HFF-Myc (cell line): ENCODE measurements around the gene VSTM2B.

Experiments
- DNase-seq: peaks from one replicate; pipeline ENCODE4 v3.0.0-alpha.2; 2011; ENCODE audit warnings: low read depth; ENCODE audit errors: extremely low read depth
- H3K4me3 ChIP-seq: replicated peaks from 2 replicates; pipeline ENCODE4 v1.5.1; 2011; ENCODE audit warnings: low read depth, mild to moderate bottlenecking, control low read depth, low read length
- TF ChIP-seq, protein P1 (sequence below): IDR thresholded peaks from 2 replicates; pipeline ENCODE4 v1.5.1; 2012; ENCODE audit warnings: mild to moderate bottlenecking, low read depth, low read length, control low read depth; ENCODE audit errors: missing control alignments

VSTM2B gene

DNA sequence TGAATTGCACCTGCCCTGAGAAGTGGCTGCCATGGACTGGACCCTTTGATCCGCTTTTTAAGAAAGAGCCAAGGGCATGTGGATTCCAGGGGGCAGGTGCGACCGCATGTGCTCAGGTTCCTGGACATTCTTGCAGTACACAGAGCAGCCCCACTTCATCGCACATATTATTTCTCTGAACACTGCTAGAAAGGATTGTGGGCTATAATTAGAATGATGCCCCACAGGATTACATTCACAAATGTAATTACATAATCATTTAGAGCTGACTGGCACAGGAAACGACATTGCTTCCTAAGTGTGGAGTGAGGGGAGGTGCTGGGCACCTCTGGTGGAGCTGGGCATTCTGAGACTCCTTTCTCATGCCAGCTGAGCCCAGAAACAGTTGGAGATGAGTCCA, 37.5 kb upstream of the VSTM2B start:
- TF ChIP-seq, protein P1, sequence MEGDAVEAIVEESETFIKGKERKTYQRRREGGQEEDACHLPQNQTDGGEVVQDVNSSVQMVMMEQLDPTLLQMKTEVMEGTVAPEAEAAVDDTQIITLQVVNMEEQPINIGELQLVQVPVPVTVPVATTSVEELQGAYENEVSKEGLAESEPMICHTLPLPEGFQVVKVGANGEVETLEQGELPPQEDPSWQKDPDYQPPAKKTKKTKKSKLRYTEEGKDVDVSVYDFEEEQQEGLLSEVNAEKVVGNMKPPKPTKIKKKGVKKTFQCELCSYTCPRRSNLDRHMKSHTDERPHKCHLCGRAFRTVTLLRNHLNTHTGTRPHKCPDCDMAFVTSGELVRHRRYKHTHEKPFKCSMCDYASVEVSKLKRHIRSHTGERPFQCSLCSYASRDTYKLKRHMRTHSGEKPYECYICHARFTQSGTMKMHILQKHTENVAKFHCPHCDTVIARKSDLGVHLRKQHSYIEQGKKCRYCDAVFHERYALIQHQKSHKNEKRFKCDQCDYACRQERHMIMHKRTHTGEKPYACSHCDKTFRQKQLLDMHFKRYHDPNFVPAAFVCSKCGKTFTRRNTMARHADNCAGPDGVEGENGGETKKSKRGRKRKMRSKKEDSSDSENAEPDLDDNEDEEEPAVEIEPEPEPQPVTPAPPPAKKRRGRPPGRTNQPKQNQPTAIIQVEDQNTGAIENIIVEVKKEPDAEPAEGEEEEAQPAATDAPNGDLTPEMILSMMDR = no peak
- DNase-seq = no peak
- H3K4me3 ChIP-seq = no peak overlapping the region

DNA sequence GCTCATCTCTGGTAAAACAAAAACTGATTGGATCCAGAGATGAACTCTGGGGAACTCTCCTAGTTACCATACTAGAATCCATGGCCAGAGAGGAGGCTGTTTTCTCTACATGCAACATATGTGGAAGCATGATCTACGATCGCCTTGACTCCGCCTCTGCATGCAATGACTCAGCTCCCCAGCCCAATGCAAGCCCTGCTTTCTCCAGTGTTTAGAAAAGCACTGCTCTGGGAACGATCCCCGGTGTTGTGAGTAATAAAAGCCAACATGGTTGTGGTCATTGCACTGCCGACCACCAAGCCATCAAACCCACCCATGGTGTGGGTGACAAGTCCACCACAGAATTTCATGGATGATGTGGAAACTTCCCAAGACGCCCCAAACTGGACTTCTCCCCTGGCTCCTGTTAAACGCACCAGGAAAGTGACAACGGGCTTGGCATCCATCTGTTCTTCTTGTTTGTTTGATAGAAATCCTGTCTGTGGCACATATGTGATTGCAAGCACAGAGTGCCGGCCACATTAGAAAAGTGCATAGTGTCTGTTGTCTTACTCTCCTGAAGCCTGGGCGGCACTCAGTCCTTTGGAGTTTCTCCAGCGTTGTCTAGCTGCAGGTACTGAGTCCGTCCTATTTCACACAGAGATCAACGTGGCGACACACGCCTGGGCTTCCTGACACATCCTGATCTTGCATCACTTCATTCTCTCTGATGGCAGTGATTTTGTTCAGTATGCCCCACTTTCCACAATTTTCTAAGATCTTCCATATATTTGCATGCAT, 36.4 kb upstream of the VSTM2B start:
- TF ChIP-seq, protein P1 = no peak
- DNase-seq = no peak
- H3K4me3 ChIP-seq = no peak overlapping the region

DNA sequence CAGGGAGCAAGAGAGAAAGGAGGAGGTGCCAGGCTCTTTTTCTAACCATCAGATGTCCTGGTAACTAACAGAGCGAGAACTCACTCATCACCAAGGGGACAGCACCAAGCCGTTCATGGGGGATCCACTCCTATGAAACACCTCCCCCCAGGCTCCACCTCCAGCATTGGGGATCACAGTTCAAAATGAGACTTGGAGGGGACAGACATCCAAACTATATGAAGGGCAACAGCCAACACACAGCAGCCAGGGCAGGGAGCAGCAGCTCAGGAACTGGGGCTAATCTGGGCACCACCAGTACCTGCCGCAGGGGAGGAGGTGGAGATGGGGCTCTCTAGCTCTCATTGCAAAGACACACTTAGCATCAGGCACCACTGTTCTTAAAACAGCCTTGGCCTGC, 34.3 kb upstream of the VSTM2B start:
- TF ChIP-seq, protein P1 = no peak
- H3K4me3 ChIP-seq = no peak overlapping the region
- no peak for DNase-seq

DNA sequence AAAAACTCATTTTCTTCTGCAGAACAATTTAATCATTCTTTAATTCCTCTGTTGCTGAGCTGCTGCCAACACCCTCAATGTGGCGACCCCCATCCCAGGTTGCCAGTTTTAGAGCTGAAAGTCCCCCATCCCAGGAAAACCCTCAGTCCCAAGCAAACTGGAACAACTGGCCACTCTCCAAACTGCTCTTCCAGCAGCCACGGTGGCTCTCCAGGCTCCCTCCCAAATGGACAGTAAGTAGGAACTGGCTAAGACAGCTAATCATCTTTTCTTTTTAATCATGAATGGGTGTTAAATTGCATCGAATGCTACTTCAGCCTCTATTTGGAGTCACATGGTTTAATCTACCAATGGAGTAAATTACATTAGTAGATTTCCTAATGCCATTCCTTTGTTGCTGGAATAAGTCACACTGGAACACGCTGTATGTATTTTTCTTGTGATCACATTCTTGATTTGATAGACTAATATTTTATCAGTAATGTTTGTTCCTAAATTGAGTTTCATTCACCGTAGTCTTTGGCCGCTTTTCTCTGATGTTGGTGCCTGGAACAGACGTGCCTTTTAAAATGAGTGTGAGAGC, 33.7 kb upstream of the VSTM2B start:
- H3K4me3 ChIP-seq = no peak overlapping the region
- TF ChIP-seq, protein P1 = no peak
- DNase-seq = no peak

DNA sequence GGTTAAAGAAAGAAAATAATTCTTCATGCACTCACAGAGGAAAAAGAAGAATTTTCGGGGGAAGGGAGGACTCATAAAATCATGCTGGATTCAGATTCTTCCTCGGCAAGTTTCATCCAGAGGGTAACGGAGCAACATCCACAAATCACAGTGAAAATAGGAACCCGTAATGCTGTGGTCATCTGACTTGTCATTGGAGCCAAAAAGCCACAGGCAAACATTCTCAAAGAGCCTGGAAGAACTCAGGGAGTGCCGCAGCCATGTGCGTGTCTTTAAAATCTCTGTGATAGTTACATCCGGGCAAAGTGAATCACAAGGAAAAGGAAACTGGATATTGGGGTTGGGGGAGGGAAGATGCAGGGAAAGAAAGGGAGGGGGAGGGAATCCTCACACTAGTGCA, 33.0 kb upstream of the VSTM2B start:
- no peak overlapping the region for H3K4me3 ChIP-seq
- TF ChIP-seq, protein P1 = no peak

DNA sequence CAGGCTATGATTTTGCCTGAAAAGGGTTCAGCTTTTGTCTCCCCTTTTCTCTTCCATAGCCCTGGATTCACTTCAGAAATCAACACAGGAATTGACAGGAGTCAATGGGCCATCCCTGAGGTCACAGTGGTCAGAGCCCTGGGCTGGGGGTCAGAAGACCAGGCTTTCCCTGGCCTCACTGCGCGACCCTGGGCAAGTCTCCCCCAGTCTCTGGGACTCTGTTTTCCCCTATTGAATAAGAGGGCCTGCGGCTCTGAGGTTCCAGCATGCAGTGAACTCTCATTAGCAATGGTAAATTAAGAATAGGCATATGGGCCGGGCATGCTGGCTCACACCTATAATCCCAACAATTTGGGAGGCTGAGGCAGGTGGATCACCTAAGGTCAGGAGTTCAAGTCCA, 30.7 kb upstream of the VSTM2B start:
- no peak overlapping the region for H3K4me3 ChIP-seq
- TF ChIP-seq, protein P1 = no peak
- DNase-seq = no peak

More for the DNA sequence above, 33.0 kb upstream of the VSTM2B start:
- no peak for DNase-seq

DNA sequence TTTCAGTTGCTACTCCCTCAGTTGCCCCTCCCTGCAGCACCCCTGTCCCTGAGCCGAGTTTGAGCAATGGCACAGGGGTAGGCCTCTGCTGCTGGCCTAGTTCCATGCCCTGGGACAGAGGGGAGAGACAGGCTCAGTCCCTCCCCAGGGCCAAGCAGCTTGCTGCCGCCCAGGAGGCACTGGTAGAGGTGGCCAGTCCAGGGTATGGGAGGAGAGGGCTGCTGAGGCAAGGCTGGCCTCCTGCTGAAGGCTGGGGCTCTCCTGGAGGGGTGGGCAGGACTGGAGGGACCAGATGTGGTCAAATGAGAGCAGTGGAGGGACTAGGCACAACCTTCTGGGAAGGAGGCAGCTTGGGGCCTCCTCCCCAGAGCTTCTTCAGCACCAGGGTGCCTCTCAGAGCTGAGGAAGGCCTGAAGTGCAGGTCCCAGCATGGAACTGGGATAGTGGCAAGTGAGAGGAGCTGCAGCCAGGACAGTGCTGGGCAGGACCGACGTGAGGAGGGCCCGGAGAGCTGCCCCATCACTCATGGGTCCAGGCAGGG, 29.8 kb upstream of the VSTM2B start:
- no peak overlapping the region for H3K4me3 ChIP-seq
- TF ChIP-seq, protein P1 = no peak
- no peak for DNase-seq
